GM23338 (cell line): ENCODE data around the gene VEGFA. TPM values are rescaled to one million over a fixed set of nuclear protein-coding genes. Genes with fewer than 3 reads are reported as not detected.

Source experiments
- ATAC-seq: fragments of 200-7000 bp; cut with Tn5 transposase; 3 replicates; pipeline ENCODE4 v1.9.1; 2020
- DNase-seq: peaks from one replicate; pipeline ENCODE4 v3.0.0-alpha.2; 2015; ENCODE audit warnings: low spot score
- H2AFZ ChIP-seq: fragments of 200-600 bp; sonication (generic); 2 replicates; pipeline ENCODE4 v1.8.0; 2016; ENCODE audit warnings: antibody characterized with exemption, mild to moderate bottlenecking, moderate library complexity
- H3F3A ChIP-seq: fragments of 200-600 bp; sonication (generic); replicated peaks from 2 replicates; pipeline ENCODE4 v1.8.0; 2017; ENCODE audit warnings: antibody characterized with exemption, mixed run types, low read depth
- H3K27ac ChIP-seq: fragments of 200-600 bp; sonication (generic); 2 replicates; pipeline ENCODE4 v1.6.1; 2016; ENCODE audit warnings: low read depth
- H3K27me3 ChIP-seq: fragments of 200-600 bp; sonication (generic); 2 replicates; pipeline ENCODE4 v1.8.0; 2016; ENCODE audit warnings: mild to moderate bottlenecking, mixed run types, moderate library complexity; ENCODE audit not compliant: insufficient read depth
- H3K36me3 ChIP-seq: fragments of 200-600 bp; sonication (generic); 2 replicates; pipeline ENCODE4 v1.8.0; 2016; ENCODE audit warnings: mild to moderate bottlenecking; ENCODE audit not compliant: insufficient read depth
- H3K4me1 ChIP-seq: fragments of 200-600 bp; sonication (generic); 2 replicates; pipeline ENCODE4 v1.8.0; 2016; ENCODE audit warnings: mild to moderate bottlenecking, moderate library complexity; ENCODE audit not compliant: insufficient read depth
- H3K4me2 ChIP-seq: fragments of 200-600 bp; sonication (generic); 2 replicates; pipeline ENCODE4 v1.7.1; 2017; ENCODE audit warnings: mixed run types
- H3K4me3 ChIP-seq: fragments of 200-600 bp; sonication (generic); 2 replicates; pipeline ENCODE4 v1.6.1; 2016; ENCODE audit warnings: mixed run types
- H3K79me2 ChIP-seq: fragments of 200-600 bp; sonication (generic); replicated peaks from 2 replicates; pipeline ENCODE4 v1.8.0; 2017; ENCODE audit warnings: mild to moderate bottlenecking; ENCODE audit not compliant: insufficient read depth
- H3K9me2 ChIP-seq: fragments of 200-600 bp; sonication (generic); 2 replicates; pipeline ENCODE4 v1.8.0; 2017; ENCODE audit not compliant: insufficient read depth
- H4K20me1 ChIP-seq: fragments of 200-600 bp; sonication (generic); replicated peaks from 2 replicates; pipeline ENCODE4 v1.8.0; 2017; ENCODE audit warnings: mild to moderate bottlenecking; ENCODE audit not compliant: insufficient read depth
- H3K27ac Mint-ChIP-seq: 2 replicates; pipeline ENCODE4 v1.8.0; 2020; ENCODE audit warnings: inconsistent platforms, mild to moderate bottlenecking, moderate library complexity, mixed read lengths
- H3K27me3 Mint-ChIP-seq: 3 replicates; pipeline ENCODE4 v1.8.0; 2022; ENCODE audit warnings: low read depth, mild to moderate bottlenecking, moderate library complexity, mixed read lengths, inconsistent platforms; ENCODE audit not compliant: insufficient read depth, poor library complexity
- H3K36me3 Mint-ChIP-seq: 3 replicates; pipeline ENCODE4 v1.8.0; 2021; ENCODE audit warnings: low read depth, mild to moderate bottlenecking, inconsistent platforms, moderate library complexity, mixed read lengths
- H3K4me1 Mint-ChIP-seq: 3 replicates; pipeline ENCODE4 v1.8.0; 2020; ENCODE audit warnings: mild to moderate bottlenecking, inconsistent platforms, mixed read lengths
- H3K4me3 Mint-ChIP-seq: 3 replicates; pipeline ENCODE4 v1.8.0; 2021; ENCODE audit warnings: moderate library complexity, mild to moderate bottlenecking, inconsistent platforms, mixed read lengths
- H3K9me3 Mint-ChIP-seq: 3 replicates; pipeline ENCODE4 v1.8.0; 2020; ENCODE audit warnings: moderate library complexity, mild to moderate bottlenecking, inconsistent platforms, mixed read lengths
- ZNF114 ChIP-seq: fragments of 250-450 bp; sonication (Bioruptor Pico); IDR thresholded peaks from 2 replicates; pipeline ENCODE4 v1.5.0; 2020; ENCODE audit warnings: mild to moderate bottlenecking, moderate library complexity
- polyA plus RNA-seq: library from polyadenylated mRNA; unstranded; fragments of >200 nt; fragmentation: Nextera tagmentation; extraction: Ambion mirVana; gene quantifications from 2 replicates; pipeline ENCODE4 v1.2.1, GENCODE V29; 2016
- total RNA-seq: library from RNA; depleted of rRNA; stranded (reverse); fragments of >200 nt; shearing (Covaris generic); gene quantifications from 2 replicates; pipeline ENCODE4 v1.2.3, GENCODE V29; 2014
- TF ChIP-seq, protein P1 (sequence below): IDR thresholded peaks from 2 replicates; pipeline ENCODE4 v1.6.1; 2016; ENCODE audit warnings: antibody characterized with exemption
- TF ChIP-seq, protein P2 (sequence below): IDR thresholded peaks from one replicate; pipeline ENCODE4 v1.6.1; 2018; ENCODE audit warnings: antibody characterized with exemption; ENCODE audit not compliant: unreplicated experiment

VEGFA gene
- total and polyA plus RNA-seq, 2 experiments from 2014 or later, result 10.9 to 61.1 TPM

GRCh38 chr6:43744491-43744890, 25.5 kb upstream of the VEGFA start:
- H3K4me1 Mint-ChIP-seq, result peaks cover 42% of the 10 kb centered on the region
- DNase-seq (no peak), ATAC-seq (peak; percentile 19; the same call in 2 of the 3 replicates)
- H3K27ac ChIP-seq, result no peak overlapping the region
- H3K4me3 ChIP-seq, result no peak overlapping the region
- H3K36me3 Mint-ChIP-seq, result no peaks in the 10 kb centered on the region
- H3K4me1 ChIP-seq, result no peaks in the 10 kb centered on the region
- H3K9me2 ChIP-seq, result no peaks in the 10 kb centered on the region; the same call in 1 of the 2 replicates
- H3K27me3 Mint-ChIP-seq, result peaks cover 9% of the 10 kb centered on the region
- H2AFZ ChIP-seq, result no peak overlapping the region
- H3K27me3 ChIP-seq, result no peaks in the 10 kb centered on the region
- no peaks in the 10 kb centered on the region for H3K36me3 ChIP-seq
- no peak overlapping the region for H3K4me3 Mint-ChIP-seq
- H3F3A ChIP-seq, result no peaks in the 10 kb centered on the region
- TF ChIP-seq ZNF114 (CRISPR knock-in tag), result no peak
- TF ChIP-seq, protein P1, sequence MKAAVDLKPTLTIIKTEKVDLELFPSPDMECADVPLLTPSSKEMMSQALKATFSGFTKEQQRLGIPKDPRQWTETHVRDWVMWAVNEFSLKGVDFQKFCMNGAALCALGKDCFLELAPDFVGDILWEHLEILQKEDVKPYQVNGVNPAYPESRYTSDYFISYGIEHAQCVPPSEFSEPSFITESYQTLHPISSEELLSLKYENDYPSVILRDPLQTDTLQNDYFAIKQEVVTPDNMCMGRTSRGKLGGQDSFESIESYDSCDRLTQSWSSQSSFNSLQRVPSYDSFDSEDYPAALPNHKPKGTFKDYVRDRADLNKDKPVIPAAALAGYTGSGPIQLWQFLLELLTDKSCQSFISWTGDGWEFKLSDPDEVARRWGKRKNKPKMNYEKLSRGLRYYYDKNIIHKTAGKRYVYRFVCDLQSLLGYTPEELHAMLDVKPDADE, result no peak
- H3K9me3 Mint-ChIP-seq, result no peaks in the 10 kb centered on the region
- peak overlapping the region; percentile 60 for H3K27ac Mint-ChIP-seq
- no peak overlapping the region for H3K4me2 ChIP-seq
- H4K20me1 ChIP-seq, result no peaks in the 10 kb centered on the region
- no peaks in the 10 kb centered on the region for H3K79me2 ChIP-seq

GRCh38 chr6:43744931-43745727, 24.9 kb upstream of the VEGFA start:
- no peaks in the 10 kb centered on the region for H3K4me1 ChIP-seq
- H4K20me1 ChIP-seq, result no peaks in the 10 kb centered on the region
- no peaks in the 10 kb centered on the region for H3K9me3 Mint-ChIP-seq
- peak overlapping the region; percentile 60; the same call in 1 of the 2 replicates for H3K27ac Mint-ChIP-seq
- H2AFZ ChIP-seq, result no peak overlapping the region
- H3K27ac ChIP-seq, result no peak overlapping the region
- TF ChIP-seq ZNF114 (CRISPR knock-in tag), result no peak
- TF ChIP-seq, protein P1, result no peak
- TF ChIP-seq, protein P2, sequence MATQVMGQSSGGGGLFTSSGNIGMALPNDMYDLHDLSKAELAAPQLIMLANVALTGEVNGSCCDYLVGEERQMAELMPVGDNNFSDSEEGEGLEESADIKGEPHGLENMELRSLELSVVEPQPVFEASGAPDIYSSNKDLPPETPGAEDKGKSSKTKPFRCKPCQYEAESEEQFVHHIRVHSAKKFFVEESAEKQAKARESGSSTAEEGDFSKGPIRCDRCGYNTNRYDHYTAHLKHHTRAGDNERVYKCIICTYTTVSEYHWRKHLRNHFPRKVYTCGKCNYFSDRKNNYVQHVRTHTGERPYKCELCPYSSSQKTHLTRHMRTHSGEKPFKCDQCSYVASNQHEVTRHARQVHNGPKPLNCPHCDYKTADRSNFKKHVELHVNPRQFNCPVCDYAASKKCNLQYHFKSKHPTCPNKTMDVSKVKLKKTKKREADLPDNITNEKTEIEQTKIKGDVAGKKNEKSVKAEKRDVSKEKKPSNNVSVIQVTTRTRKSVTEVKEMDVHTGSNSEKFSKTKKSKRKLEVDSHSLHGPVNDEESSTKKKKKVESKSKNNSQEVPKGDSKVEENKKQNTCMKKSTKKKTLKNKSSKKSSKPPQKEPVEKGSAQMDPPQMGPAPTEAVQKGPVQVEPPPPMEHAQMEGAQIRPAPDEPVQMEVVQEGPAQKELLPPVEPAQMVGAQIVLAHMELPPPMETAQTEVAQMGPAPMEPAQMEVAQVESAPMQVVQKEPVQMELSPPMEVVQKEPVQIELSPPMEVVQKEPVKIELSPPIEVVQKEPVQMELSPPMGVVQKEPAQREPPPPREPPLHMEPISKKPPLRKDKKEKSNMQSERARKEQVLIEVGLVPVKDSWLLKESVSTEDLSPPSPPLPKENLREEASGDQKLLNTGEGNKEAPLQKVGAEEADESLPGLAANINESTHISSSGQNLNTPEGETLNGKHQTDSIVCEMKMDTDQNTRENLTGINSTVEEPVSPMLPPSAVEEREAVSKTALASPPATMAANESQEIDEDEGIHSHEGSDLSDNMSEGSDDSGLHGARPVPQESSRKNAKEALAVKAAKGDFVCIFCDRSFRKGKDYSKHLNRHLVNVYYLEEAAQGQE, result no peak
- H3K36me3 ChIP-seq, result no peaks in the 10 kb centered on the region
- H3K4me2 ChIP-seq, result no peak overlapping the region
- DNase-seq (no peak), ATAC-seq (no peak)
- peaks cover 42% of the 10 kb centered on the region for H3K4me1 Mint-ChIP-seq
- H3K4me3 ChIP-seq, result no peak overlapping the region
- no peak overlapping the region for H3K4me3 Mint-ChIP-seq
- peaks cover 9% of the 10 kb centered on the region for H3K27me3 Mint-ChIP-seq
- H3F3A ChIP-seq, result no peaks in the 10 kb centered on the region
- no peaks in the 10 kb centered on the region for H3K36me3 Mint-ChIP-seq
- H3K9me2 ChIP-seq, result no peaks in the 10 kb centered on the region; the same call in 1 of the 2 replicates
- no peaks in the 10 kb centered on the region for H3K79me2 ChIP-seq
- no peaks in the 10 kb centered on the region for H3K27me3 ChIP-seq
